ENCODE data around the gene G3BP1.

Gene G3BP1

DNA sequence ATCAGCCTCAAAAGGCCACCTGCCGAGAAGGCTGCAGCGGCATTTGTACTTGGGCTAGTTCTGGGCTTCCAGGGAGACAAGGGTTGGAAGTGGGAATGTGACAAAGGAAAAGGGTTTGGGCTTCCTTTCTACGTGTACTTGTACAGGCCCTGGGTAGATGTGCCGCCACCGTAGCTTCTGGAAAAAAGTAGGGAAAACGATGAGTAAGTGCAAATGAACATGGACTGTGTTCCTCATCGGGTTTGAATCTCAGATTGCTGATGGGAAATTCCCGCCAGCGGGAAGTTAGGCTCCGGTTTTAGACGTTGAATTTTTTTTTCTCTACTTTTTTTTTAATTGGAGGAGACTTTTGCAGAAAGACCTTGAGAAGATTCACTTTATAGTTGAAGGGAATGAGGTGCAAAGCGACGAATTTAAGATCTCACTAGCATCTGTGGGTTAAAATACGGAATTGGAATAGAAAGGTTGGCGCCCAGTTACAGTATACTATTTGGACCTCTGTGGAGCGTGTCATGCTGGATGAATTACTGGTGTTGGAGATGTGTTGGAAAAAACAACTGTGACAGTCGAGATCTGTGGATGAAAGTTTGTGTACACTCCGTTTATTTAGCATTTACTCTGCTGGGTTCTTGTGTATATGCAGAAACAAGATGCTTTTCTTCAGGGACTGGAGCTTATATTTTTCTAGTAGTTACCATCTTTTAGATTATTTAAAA is 1.2 kb downstream of the G3BP1 start:
- Histone ChIP-seq H3K4me1 (ENCODE audit: low read depth, poor library complexity, severe bottlenecking) (peaks cover 47% of the 10 kb centered on the region), H3K4me2 (peak overlapping the region; percentile 65), H3K4me3 (IDR thresholded peaks at IDR 0.05; ENCODE audit: insufficient read depth, low read depth, low read length) (no peak overlapping the region), H3K27ac (peak overlapping the region; percentile 98), H3K36me3 (ENCODE audit: insufficient read depth) (peaks cover 7% of the 10 kb centered on the region; the same call in 1 of the 2 replicates), H3K27me3 (ENCODE audit: insufficient read depth, low read depth) (no peaks in the 10 kb centered on the region), H3K9ac (peak overlapping the region; percentile 93), H4K20me1 (ENCODE audit: insufficient read depth) (peaks cover 48% of the 10 kb centered on the region), H2AFZ (ENCODE audit: low read depth) (no peak overlapping the region), H3K79me2 (ENCODE audit: insufficient read depth, low read depth) (peaks cover 59% of the 10 kb centered on the region)
- TF ChIP-seq, protein P1, sequence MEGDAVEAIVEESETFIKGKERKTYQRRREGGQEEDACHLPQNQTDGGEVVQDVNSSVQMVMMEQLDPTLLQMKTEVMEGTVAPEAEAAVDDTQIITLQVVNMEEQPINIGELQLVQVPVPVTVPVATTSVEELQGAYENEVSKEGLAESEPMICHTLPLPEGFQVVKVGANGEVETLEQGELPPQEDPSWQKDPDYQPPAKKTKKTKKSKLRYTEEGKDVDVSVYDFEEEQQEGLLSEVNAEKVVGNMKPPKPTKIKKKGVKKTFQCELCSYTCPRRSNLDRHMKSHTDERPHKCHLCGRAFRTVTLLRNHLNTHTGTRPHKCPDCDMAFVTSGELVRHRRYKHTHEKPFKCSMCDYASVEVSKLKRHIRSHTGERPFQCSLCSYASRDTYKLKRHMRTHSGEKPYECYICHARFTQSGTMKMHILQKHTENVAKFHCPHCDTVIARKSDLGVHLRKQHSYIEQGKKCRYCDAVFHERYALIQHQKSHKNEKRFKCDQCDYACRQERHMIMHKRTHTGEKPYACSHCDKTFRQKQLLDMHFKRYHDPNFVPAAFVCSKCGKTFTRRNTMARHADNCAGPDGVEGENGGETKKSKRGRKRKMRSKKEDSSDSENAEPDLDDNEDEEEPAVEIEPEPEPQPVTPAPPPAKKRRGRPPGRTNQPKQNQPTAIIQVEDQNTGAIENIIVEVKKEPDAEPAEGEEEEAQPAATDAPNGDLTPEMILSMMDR (conservative IDR thresholded peaks at IDR 0.05; ENCODE audit: low read depth, low read length), result no peak

- Histone ChIP-seq H3K36me3 (ENCODE audit: insufficient read depth) (peaks cover 11% of the 10 kb centered on the region; the same call in 1 of the 2 replicates), H3K9ac (peak overlapping the region; percentile 93; the same call in 1 of the 2 replicates), H3K27ac (peak overlapping the region; percentile 98; the same call in 1 of the 2 replicates), H2AFZ (ENCODE audit: low read depth) (no peak overlapping the region), H4K20me1 (ENCODE audit: insufficient read depth) (peaks cover 52% of the 10 kb centered on the region), H3K4me2 (peak overlapping the region; percentile 65), H3K27me3 (ENCODE audit: insufficient read depth, low read depth) (no peaks in the 10 kb centered on the region), H3K79me2 (ENCODE audit: insufficient read depth, low read depth) (peaks cover 68% of the 10 kb centered on the region), H3K4me3 (IDR thresholded peaks at IDR 0.05; ENCODE audit: insufficient read depth, low read depth, low read length) (no peak overlapping the region), H3K4me1 (ENCODE audit: low read depth, poor library complexity, severe bottlenecking) (peaks cover 56% of the 10 kb centered on the region)
- TF ChIP-seq, protein P1 (conservative IDR thresholded peaks at IDR 0.05; ENCODE audit: low read depth, low read length), result no peak
Measured at GRCh38 chr5:151773951-151774350, 2.2 kb downstream of the G3BP1 start.

- Histone ChIP-seq H3K79me2 (ENCODE audit: insufficient read depth, low read depth) (peaks cover 80% of the 10 kb centered on the region), H3K4me3 (IDR thresholded peaks at IDR 0.05; ENCODE audit: insufficient read depth, low read depth, low read length) (no peak overlapping the region), H3K27me3 (ENCODE audit: insufficient read depth, low read depth) (no peaks in the 10 kb centered on the region), H2AFZ (ENCODE audit: low read depth) (no peak overlapping the region), H3K9ac (peak overlapping the region; percentile 93; the same call in 1 of the 2 replicates), H4K20me1 (ENCODE audit: insufficient read depth) (peaks cover 64% of the 10 kb centered on the region), H3K4me2 (peak overlapping the region; percentile 65), H3K4me1 (ENCODE audit: low read depth, poor library complexity, severe bottlenecking) (peaks cover 57% of the 10 kb centered on the region), H3K36me3 (ENCODE audit: insufficient read depth) (peaks cover 11% of the 10 kb centered on the region; the same call in 1 of the 2 replicates), H3K27ac (no peak overlapping the region)
- TF ChIP-seq, protein P1 (conservative IDR thresholded peaks at IDR 0.05; ENCODE audit: low read depth, low read length), result no peak
Measured at GRCh38 chr5:151775025-151775606, 3.4 kb downstream of the G3BP1 start.

DNA sequence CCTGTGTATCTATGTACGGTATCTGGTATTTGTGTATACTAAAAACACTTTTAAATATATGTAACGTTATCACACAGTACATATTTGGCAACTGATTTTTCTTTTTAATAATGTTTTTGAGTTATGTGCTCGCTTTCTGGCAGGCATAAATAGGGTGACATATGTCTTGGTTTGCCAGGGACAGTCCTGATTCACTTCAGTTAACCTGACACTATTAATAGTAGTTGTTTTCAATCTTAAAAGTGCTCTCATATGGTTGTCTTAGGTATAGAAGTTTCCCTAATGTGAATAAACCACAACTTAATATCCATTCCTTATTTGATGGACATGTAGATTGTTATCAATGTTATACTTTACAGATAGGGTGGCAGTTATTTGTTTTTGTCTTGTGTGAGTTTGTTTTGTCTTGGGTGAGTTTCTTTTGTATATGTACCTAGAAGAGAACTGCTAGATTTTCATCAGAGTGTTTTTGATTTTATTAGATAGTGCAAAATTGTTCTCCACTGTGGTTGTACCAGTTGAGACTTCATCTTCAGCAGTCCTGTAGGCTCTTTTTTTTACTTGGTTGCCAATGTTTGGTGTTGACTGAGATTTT is 7.9 kb downstream of the G3BP1 start:
- peaks cover 69% of the 10 kb centered on the region for H3K4me1 ChIP-seq (ENCODE audit: low read depth, poor library complexity, severe bottlenecking)

More for the DNA sequence above, 7.9 kb downstream of the G3BP1 start:
- Histone ChIP-seq H3K4me3 (IDR thresholded peaks at IDR 0.05; ENCODE audit: insufficient read depth, low read depth, low read length) (no peak overlapping the region), H3K4me2 (peak overlapping the region; percentile 8; the same call in 1 of the 2 replicates), H3K9ac (no peak overlapping the region), H2AFZ (ENCODE audit: low read depth) (no peak overlapping the region), H3K27me3 (ENCODE audit: insufficient read depth, low read depth) (no peaks in the 10 kb centered on the region), H3K36me3 (ENCODE audit: insufficient read depth) (peaks cover 11% of the 10 kb centered on the region; the same call in 1 of the 2 replicates), H3K79me2 (ENCODE audit: insufficient read depth, low read depth) (peaks cover 100% of the 10 kb centered on the region), H4K20me1 (ENCODE audit: insufficient read depth) (peaks cover 69% of the 10 kb centered on the region), H3K27ac (no peak overlapping the region)
- TF ChIP-seq, protein P1 (conservative IDR thresholded peaks at IDR 0.05; ENCODE audit: low read depth, low read length), result no peak
